ENCODE results near the gene HLA-DRB5.
"Not testable (repeated sequence)": the region's sequence is repeated elsewhere in the genome, so short reads cannot be mapped to it uniquely, and the experiment has no call there.

Gene HLA-DRB5

DNA sequence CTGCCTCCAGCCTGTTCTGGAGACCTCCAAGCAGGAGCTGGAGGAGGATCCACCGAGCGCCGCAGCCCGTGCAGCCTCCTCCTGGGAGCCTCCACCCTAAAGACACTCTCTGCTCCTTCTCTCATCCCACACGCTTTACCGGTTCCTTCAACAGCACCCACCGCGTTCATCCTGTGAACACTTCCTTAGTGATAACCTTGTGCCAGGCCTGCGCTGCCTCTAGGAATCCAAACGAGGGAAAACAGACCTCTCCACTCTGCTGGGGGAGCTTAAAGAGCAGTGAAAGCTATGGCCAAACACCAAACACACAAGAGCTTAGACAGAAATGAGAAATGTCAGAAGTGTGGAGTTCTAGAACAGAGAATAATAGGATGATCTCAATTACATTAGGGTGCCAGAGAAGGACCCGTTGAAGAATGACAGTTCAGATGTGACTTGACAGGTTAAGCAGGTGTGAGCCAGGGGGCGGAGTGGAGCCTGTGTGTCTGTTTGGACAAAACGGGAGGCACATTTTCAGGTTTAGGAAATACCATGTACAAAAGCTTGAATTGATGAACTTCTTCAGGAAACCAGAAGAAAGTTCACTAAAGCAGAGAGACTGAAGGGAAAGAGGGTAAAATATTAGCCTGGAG is 28.5 kb upstream of the HLA-DRB5 start:
- H3K27ac ChIP-seq (ENCODE audit: low read depth, low read length) = no peak overlapping the region
- no peaks in the 10 kb centered on the region for H3K4me1 ChIP-seq (ENCODE audit: control insufficient read depth in 5 of 5, insufficient read depth in 5 of 5, low read length in 5 of 5)
- no peaks in the 10 kb centered on the region for H3K9me3 ChIP-seq (ENCODE audit: control insufficient read depth in 5 of 5, low read length in 5 of 5)
- H3K9ac ChIP-seq (ENCODE audit: low read length in 5 of 5) = no peak overlapping the region
- no peaks in the 10 kb centered on the region for H3K36me3 ChIP-seq (ENCODE audit: control insufficient read depth in 5 of 5, insufficient read depth in 5 of 5, low read length in 5 of 5)
- H3K4me3 ChIP-seq (ENCODE audit: low read depth in 1 of 5, low read length in 5 of 5) = peak overlapping the region in 1 of 5 donors; percentile 29
- peaks cover 0 to 2% (median 0%) of the 10 kb centered on the region in 5 donors for H3K27me3 ChIP-seq (ENCODE audit: control insufficient read depth in 5 of 5, insufficient read depth in 4 of 5, low read length in 5 of 5)

- H3K9ac ChIP-seq (ENCODE audit: low read length in 5 of 5) = no peak overlapping the region
- H3K36me3 ChIP-seq (ENCODE audit: control insufficient read depth in 5 of 5, insufficient read depth in 5 of 5, low read length in 5 of 5) = no peaks in the 10 kb centered on the region
- H3K9me3 ChIP-seq (ENCODE audit: control insufficient read depth in 5 of 5, low read length in 5 of 5) = no peaks in the 10 kb centered on the region
- H3K27me3 ChIP-seq (ENCODE audit: control insufficient read depth in 5 of 5, insufficient read depth in 4 of 5, low read length in 5 of 5) = peaks cover 0 to 2% (median 0%) of the 10 kb centered on the region in 5 donors
- H3K27ac ChIP-seq (ENCODE audit: low read depth, low read length) = no peak overlapping the region
- H3K4me3 ChIP-seq (ENCODE audit: low read depth in 1 of 5, low read length in 5 of 5) = no peak overlapping the region
- no peaks in the 10 kb centered on the region for H3K4me1 ChIP-seq (ENCODE audit: control insufficient read depth in 5 of 5, insufficient read depth in 5 of 5, low read length in 5 of 5)
Measured at GRCh38 chr6:32554116-32554965, 24.3 kb upstream of the HLA-DRB5 start.

GRCh38 chr6:32553037-32553742 is 23.1 kb upstream of the HLA-DRB5 start:
- Histone ChIP-seq H3K27ac (ENCODE audit: low read depth, low read length) (no peak overlapping the region), H3K4me3 (ENCODE audit: low read depth in 1 of 5, low read length in 5 of 5) (no peak overlapping the region), H3K9me3 (ENCODE audit: control insufficient read depth in 5 of 5, low read length in 5 of 5) (no peaks in the 10 kb centered on the region), H3K36me3 (ENCODE audit: control insufficient read depth in 5 of 5, insufficient read depth in 5 of 5, low read length in 5 of 5) (no peaks in the 10 kb centered on the region), H3K4me1 (ENCODE audit: control insufficient read depth in 5 of 5, insufficient read depth in 5 of 5, low read length in 5 of 5) (no peaks in the 10 kb centered on the region), H3K9ac (ENCODE audit: low read length in 5 of 5) (no peak overlapping the region), H3K27me3 (ENCODE audit: control insufficient read depth in 5 of 5, insufficient read depth in 4 of 5, low read length in 5 of 5) (peaks cover 0 to 2% (median 0%) of the 10 kb centered on the region in 5 donors)

DNA sequence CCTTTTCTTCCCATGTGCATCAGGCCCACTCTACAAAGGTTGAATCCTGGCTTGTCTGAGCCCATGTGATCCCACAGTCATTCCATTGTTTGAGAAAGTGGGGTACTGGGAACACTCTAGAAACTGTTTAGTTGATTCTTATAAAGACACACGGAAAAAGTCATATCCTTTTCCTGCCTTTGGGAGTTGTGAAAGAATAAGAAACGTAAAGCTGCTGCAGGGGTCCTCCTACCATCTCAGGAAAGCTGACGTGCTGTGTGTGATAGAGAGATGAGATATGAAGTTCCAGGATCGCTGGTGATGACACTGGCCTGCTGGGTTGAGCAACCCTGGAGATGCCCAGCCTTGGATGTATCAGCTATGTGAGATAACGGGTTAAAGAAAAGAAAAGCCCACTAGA is 21.3 kb upstream of the HLA-DRB5 start:
- H3K4me3 ChIP-seq (ENCODE audit: low read depth in 1 of 5, low read length in 5 of 5) = no peak overlapping the region
- H3K9me3 ChIP-seq (ENCODE audit: control insufficient read depth in 5 of 5, low read length in 5 of 5) = no peaks in the 10 kb centered on the region
- H3K27me3 ChIP-seq (ENCODE audit: control insufficient read depth in 5 of 5, insufficient read depth in 4 of 5, low read length in 5 of 5) = peaks cover 0 to 2% (median 0%) of the 10 kb centered on the region in 5 donors
- no peak overlapping the region for H3K9ac ChIP-seq (ENCODE audit: low read length in 5 of 5)
- H3K4me1 ChIP-seq (ENCODE audit: control insufficient read depth in 5 of 5, insufficient read depth in 5 of 5, low read length in 5 of 5) = no peaks in the 10 kb centered on the region
- H3K27ac ChIP-seq (ENCODE audit: low read depth, low read length) = no peak overlapping the region
- H3K36me3 ChIP-seq (ENCODE audit: control insufficient read depth in 5 of 5, insufficient read depth in 5 of 5, low read length in 5 of 5) = no peaks in the 10 kb centered on the region

DNA sequence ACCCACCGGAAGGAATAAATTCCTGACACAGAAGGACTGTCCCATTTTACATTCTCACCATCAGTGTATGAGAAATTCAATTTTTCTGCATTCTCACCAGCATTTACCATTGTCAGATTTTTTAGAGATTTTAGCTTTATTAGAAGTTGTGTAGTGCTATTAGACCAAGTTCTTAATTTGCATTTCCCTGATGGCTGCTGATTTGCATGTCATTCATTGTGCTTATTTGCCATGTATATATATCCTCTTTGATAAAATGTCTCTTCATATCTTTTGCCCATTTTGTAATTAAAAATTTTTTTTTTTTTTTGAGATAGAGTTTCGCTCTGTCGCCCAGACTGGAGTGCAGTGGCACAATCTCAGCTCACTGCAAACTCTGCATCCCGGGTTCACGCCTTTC is 9.8 kb upstream of the HLA-DRB5 start:
- Histone ChIP-seq H3K36me3 (ENCODE audit: control insufficient read depth in 5 of 5, insufficient read depth in 5 of 5, low read length in 5 of 5) (no peaks in the 10 kb centered on the region), H3K4me1 (ENCODE audit: control insufficient read depth in 5 of 5, insufficient read depth in 5 of 5, low read length in 5 of 5) (no peaks in the 10 kb centered on the region), H3K9me3 (ENCODE audit: control insufficient read depth in 5 of 5, low read length in 5 of 5) (peaks cover 0 to 5% (median 0%) of the 10 kb centered on the region in 5 donors), H3K27me3 (ENCODE audit: control insufficient read depth in 5 of 5, insufficient read depth in 4 of 5, low read length in 5 of 5) (no peaks in the 10 kb centered on the region), H3K4me3 (ENCODE audit: low read depth in 1 of 5, low read length in 5 of 5) (no peak overlapping the region), H3K27ac (ENCODE audit: low read depth, low read length) (no peak overlapping the region), H3K9ac (ENCODE audit: low read length in 5 of 5) (no peak overlapping the region)

DNA sequence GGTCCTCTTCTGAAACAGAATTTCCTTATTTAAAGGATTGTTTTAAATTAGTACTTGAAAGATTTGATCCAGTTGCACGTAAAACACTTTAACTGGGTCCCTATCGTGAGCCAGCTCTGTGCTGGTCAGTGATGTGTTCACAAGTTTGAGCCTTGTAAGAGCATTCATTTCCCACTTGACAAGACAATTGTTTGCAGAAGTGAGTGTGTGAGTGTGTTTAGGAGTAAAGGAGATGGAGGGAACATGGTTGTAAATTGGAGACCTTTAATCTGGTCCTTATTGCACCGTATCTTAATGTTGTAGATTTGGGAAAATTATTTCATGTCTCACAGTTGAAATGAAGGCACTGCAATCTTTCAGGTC is 325 bp upstream of the HLA-DRB5 start:
- not testable (repeated sequence) for H3K27ac ChIP-seq (ENCODE audit: low read depth, low read length); H3K9ac ChIP-seq (ENCODE audit: low read length in 5 of 5); H3K4me1 ChIP-seq (ENCODE audit: control insufficient read depth in 5 of 5, insufficient read depth in 5 of 5, low read length in 5 of 5); H3K27me3 ChIP-seq (ENCODE audit: control insufficient read depth in 5 of 5, insufficient read depth in 4 of 5, low read length in 5 of 5); H3K36me3 ChIP-seq (ENCODE audit: control insufficient read depth in 5 of 5, insufficient read depth in 5 of 5, low read length in 5 of 5); H3K9me3 ChIP-seq (ENCODE audit: control insufficient read depth in 5 of 5, low read length in 5 of 5)
- peak overlapping the region in 1 of 5 donors; percentile 67 for H3K4me3 ChIP-seq (ENCODE audit: low read depth in 1 of 5, low read length in 5 of 5)

- no peak overlapping the region for H3K27ac ChIP-seq (ENCODE audit: low read depth, low read length)
- peaks cover 0 to 3% (median 0%) of the 10 kb centered on the region in 5 donors for H3K36me3 ChIP-seq (ENCODE audit: control insufficient read depth in 5 of 5, insufficient read depth in 5 of 5, low read length in 5 of 5)
- H3K9me3 ChIP-seq (ENCODE audit: control insufficient read depth in 5 of 5, low read length in 5 of 5) = no peaks in the 10 kb centered on the region
- H3K4me1 ChIP-seq (ENCODE audit: control insufficient read depth in 5 of 5, insufficient read depth in 5 of 5, low read length in 5 of 5) = peaks cover 0 to 8% (median 0%) of the 10 kb centered on the region in 5 donors
- peaks cover 0 to 4% (median 0%) of the 10 kb centered on the region in 5 donors for H3K27me3 ChIP-seq (ENCODE audit: control insufficient read depth in 5 of 5, insufficient read depth in 4 of 5, low read length in 5 of 5)
- no peak overlapping the region for H3K9ac ChIP-seq (ENCODE audit: low read length in 5 of 5)
- H3K4me3 ChIP-seq (ENCODE audit: low read depth in 1 of 5, low read length in 5 of 5) = peak overlapping the region in 3 of 5 donors; percentile 22 to 42 (median 39)
Measured at GRCh38 chr6:32522302-32523047, 7.6 kb downstream of the HLA-DRB5 start.

- Histone ChIP-seq H3K4me3 (ENCODE audit: low read depth in 1 of 5, low read length in 5 of 5) (no peak overlapping the region), H3K36me3 (ENCODE audit: control insufficient read depth in 5 of 5, insufficient read depth in 5 of 5, low read length in 5 of 5) (peaks cover 0 to 5% (median 0%) of the 10 kb centered on the region in 5 donors), H3K27ac (ENCODE audit: low read depth, low read length) (no peak overlapping the region), H3K27me3 (ENCODE audit: control insufficient read depth in 5 of 5, insufficient read depth in 4 of 5, low read length in 5 of 5) (peaks cover 0 to 4% (median 0%) of the 10 kb centered on the region in 5 donors), H3K4me1 (ENCODE audit: control insufficient read depth in 5 of 5, insufficient read depth in 5 of 5, low read length in 5 of 5) (peaks cover 0 to 8% (median 0%) of the 10 kb centered on the region in 5 donors), H3K9me3 (ENCODE audit: control insufficient read depth in 5 of 5, low read length in 5 of 5) (no peaks in the 10 kb centered on the region), H3K9ac (ENCODE audit: low read length in 5 of 5) (no peak overlapping the region)
Measured at GRCh38 chr6:32519910-32520258, 10.2 kb downstream of the HLA-DRB5 start.

- no peak overlapping the region for H3K9ac ChIP-seq (ENCODE audit: low read length in 5 of 5)
- H3K27ac ChIP-seq (ENCODE audit: low read depth, low read length) = no peak overlapping the region
- H3K9me3 ChIP-seq (ENCODE audit: control insufficient read depth in 5 of 5, low read length in 5 of 5) = no peaks in the 10 kb centered on the region
Measured at GRCh38 chr6:32519118-32519909, 10.8 kb downstream of the HLA-DRB5 start.

More at GRCh38 chr6:32519118-32519909, 10.8 kb downstream of the HLA-DRB5 start:
- H3K4me1 ChIP-seq (ENCODE audit: control insufficient read depth in 5 of 5, insufficient read depth in 5 of 5, low read length in 5 of 5) = peaks cover 0 to 8% (median 0%) of the 10 kb centered on the region in 5 donors
- H3K27me3 ChIP-seq (ENCODE audit: control insufficient read depth in 5 of 5, insufficient read depth in 4 of 5, low read length in 5 of 5) = peaks cover 0 to 4% (median 0%) of the 10 kb centered on the region in 5 donors
- no peak overlapping the region for H3K4me3 ChIP-seq (ENCODE audit: low read depth in 1 of 5, low read length in 5 of 5)
- H3K36me3 ChIP-seq (ENCODE audit: control insufficient read depth in 5 of 5, insufficient read depth in 5 of 5, low read length in 5 of 5) = peaks cover 0 to 5% (median 0%) of the 10 kb centered on the region in 5 donors

All from subcutaneous abdominal adipose tissue (tissue), 5 donors.